KOPT-K1 (cell line): ENCODE results near the gene IWS1.
"Not testable (repeated sequence)": the region's sequence is repeated elsewhere in the genome, so short reads cannot be mapped to it uniquely, and the experiment has no call there.

Source experiments
- H3K27ac ChIP-seq: fragments of 200-600 bp; sonication (generic); 2 replicates; pipeline ENCODE4 v1.5.1; 2016; ENCODE audit warnings: antibody characterized with exemption, mild to moderate bottlenecking, low read depth, low read length; ENCODE audit not compliant: poor library complexity, severe bottlenecking
- H3K36me3 ChIP-seq: fragments of 200-600 bp; sonication (generic); 2 replicates; pipeline ENCODE4 v1.5.1; 2017; ENCODE audit warnings: antibody characterized with exemption, mild to moderate bottlenecking, low read length, moderate library complexity; ENCODE audit not compliant: insufficient read depth
- H3K9me3 ChIP-seq: fragments of 200-600 bp; sonication (generic); 2 replicates; pipeline ENCODE4 v1.5.1; 2017; ENCODE audit warnings: antibody characterized with exemption, low read length, mild to moderate bottlenecking; ENCODE audit not compliant: insufficient read depth, poor library complexity, severe bottlenecking

The IWS1 gene

DNA sequence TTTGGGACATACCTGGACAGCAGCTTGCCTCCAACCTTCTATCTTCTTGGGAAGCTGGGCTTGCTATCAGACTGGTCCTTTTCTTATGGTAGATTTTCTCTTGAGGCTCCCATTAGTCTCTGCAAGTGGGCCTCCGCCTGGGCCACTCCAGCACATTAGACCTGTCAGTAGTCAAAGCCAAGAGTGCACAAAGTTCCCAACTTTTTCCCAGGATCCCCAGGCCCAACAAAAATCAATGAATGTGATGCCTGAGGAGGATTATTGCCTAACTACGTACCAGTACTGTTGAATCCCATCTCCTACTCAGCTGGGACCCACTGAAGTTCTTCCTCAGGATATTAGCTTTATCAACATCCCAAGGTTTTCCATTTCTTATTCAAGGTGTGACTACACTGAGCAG lies 56.3 kb downstream of the IWS1 start:
- peaks cover 30% of the 10 kb centered on the region; the same call in 1 of the 2 replicates for H3K36me3 ChIP-seq
- H3K9me3 ChIP-seq, result no peaks in the 10 kb centered on the region
- H3K27ac ChIP-seq, result no peak overlapping the region

DNA sequence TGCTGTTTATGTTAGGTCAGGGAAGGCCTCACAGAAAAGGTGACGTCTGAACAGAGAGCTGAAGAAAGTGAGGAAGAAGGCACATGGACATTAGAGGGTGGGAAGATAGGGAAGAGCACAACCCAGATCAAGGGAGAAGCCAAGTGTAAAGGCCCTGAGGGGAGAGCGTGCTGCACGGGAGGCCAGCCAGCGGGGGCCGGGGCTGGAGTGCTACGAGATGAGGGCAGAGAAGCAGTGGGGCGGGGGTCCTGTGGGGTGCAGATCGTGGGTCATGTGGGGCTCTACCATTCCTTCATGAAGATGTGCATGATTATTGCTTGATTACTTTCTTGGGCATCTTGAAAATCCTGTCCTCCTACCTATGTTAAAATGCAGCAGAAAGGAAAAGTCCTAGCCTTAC lies 57.2 kb downstream of the IWS1 start:
- no peak overlapping the region for H3K27ac ChIP-seq
- no peaks in the 10 kb centered on the region for H3K9me3 ChIP-seq
- H3K36me3 ChIP-seq, result peaks cover 30% of the 10 kb centered on the region; the same call in 1 of the 2 replicates

DNA sequence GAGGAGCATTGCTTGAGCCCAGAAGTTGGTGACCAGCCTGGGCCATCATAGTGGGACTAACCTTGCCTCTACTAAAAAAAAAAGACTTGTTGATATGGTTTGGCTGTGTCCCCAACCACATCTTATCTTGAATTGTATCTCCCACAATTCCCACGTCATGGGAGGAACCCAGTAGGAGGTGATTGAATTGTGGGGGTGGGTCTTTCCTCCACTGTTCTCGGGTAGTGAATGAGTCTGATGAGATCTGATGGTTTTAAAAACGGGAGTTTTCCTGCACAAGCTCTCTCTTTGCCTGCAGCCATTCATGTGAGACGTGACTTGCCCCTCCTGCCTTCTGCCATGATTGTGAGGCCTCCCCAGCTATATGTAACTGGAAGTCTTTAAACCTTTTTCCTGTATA lies 61.0 kb downstream of the IWS1 start:
- no peaks in the 10 kb centered on the region for H3K9me3 ChIP-seq
- H3K27ac ChIP-seq, result no peak overlapping the region

DNA sequence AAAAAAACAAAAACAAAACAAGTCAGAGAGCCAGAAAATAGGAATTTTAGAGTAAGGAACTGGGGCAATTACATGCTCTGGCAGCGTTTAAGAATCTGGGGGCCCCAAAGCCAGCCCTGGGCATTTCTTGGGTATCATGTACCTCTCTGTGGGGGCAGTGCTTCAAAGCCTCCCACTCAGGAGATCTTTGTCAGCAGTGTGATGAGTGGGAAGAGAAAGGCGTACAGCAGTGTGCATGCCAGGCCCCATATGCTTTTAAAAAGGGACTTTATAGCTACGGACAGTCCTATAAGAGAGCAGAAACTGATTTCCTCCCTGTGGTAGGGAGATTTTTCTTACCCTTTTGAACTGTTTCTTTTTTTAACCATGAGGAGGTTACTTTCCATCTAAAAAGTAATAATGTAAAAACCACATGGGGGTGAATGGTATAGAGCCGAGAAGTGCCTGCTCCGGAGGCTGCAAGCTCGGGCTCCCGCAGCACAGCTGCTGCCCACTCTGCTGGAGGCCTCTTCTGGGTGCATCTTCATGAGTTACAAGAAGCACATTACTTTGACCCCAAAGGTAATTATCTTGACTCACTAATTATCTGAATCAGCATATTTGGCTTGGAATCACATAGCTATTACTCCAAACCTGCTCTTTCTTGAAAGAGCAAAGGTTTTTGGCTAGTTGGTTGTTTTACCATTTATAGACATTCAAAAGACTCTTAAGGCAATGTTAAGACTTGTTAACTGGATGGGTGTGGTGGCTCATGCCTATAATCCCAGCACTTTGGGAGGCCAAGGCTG lies 61.6 kb downstream of the IWS1 start:
- peaks cover 23% of the 10 kb centered on the region; the same call in 1 of the 2 replicates for H3K36me3 ChIP-seq
- H3K9me3 ChIP-seq, result no peaks in the 10 kb centered on the region
- H3K27ac ChIP-seq, result no peak overlapping the region

More for the DNA sequence above, 61.0 kb downstream of the IWS1 start:
- peaks cover 29% of the 10 kb centered on the region; the same call in 1 of the 2 replicates for H3K36me3 ChIP-seq

DNA sequence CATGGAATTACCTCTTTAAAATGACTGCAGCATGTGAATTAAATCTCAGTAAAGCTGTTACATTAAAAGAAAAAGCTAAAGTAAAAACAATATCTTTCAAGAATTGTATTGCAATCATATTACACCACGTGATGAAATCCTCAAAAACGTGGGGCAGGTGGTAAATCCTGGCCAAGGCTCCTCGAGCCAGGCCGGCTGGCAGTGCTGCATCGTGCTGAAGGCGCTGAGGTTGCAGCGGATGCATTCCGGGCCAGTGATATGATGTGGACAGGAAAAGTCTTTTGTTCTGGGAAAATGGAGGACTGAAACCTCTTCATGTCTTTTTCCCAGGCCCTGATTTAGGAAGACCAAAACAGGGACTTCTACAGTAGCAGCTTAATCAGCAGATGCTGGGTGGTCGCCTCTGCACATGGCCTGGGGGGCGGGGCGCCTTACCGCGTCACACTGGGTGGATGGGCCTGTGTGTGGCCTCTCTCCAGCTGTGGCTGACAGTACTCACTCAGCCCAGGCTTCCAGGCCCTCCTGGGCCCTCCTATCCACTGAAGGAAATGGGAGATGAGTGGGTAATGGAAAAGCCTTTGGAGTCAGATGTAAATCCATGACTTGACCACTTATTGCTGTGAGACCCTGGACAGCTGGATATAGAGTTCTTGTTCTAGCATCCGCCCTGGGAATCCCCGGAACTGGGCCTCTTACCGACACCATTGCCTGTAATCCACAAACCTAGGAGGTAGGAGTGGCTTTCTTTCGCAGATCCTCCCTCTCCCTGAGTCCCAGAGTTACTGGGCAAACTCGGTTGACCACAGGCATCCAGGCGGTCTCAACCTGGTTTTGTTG lies 62.9 kb downstream of the IWS1 start:
- Histone ChIP-seq H3K27ac (no peak overlapping the region), H3K36me3 (peaks cover 12% of the 10 kb centered on the region; the same call in 1 of the 2 replicates), H3K9me3 (no peaks in the 10 kb centered on the region)

- H3K9me3 ChIP-seq, result no peaks in the 10 kb centered on the region
- no peak overlapping the region for H3K27ac ChIP-seq
- H3K36me3 ChIP-seq, result peaks cover 7% of the 10 kb centered on the region; the same call in 1 of the 2 replicates
Measured at GRCh38 chr2:127462461-127462860, 63.8 kb downstream of the IWS1 start.

- Histone ChIP-seq H3K36me3 (no peaks in the 10 kb centered on the region; the same call in 1 of the 2 replicates), H3K9me3 (no peaks in the 10 kb centered on the region), H3K27ac (no peak overlapping the region)
Measured at GRCh38 chr2:127456960-127457359, 69.3 kb downstream of the IWS1 start.

DNA sequence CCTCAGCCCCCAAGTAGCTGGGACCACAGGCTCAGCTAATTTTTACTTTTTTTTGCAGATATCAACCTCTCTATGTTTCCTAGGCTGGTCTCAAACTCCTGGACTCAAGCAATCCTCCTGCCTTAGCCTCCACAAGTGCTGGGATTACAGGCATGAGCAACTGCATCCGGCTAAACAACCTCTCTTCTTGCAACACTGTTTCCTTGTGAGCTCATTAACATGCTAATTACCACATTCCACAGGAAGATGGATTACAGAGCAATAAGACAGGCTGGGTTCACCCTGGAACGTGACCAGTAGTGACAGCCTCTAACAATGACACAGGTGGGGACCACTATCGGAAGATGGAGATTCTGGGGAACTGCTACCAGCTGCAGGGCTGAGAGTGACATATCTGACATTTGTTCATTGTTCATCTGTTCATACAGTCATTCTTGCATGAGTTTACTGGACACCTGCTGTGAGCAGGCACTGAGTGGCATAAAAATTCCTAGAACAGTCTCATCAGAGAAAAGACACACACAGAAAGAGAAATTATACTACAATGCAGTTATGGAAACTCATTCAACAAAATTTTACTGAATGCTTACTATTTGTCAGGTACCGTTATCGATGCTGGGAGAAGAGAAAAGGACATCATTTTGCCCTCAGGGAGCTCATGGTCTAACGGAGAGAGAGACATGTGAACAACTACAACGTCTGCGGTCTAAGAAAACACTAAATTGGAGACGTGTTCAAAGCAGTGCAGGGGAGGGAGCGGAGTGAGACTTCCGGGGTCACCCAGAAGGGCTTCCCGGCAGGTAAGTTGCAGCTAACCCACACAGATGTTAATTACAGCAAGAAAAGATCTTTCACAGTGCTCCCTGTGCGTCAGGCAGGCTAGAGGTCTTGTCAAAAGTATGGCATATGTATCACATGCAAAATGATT lies 70.5 kb downstream of the IWS1 start:
- Histone ChIP-seq H3K36me3 (no peaks in the 10 kb centered on the region; the same call in 1 of the 2 replicates), H3K9me3 (no peaks in the 10 kb centered on the region), H3K27ac (no peak overlapping the region)

DNA sequence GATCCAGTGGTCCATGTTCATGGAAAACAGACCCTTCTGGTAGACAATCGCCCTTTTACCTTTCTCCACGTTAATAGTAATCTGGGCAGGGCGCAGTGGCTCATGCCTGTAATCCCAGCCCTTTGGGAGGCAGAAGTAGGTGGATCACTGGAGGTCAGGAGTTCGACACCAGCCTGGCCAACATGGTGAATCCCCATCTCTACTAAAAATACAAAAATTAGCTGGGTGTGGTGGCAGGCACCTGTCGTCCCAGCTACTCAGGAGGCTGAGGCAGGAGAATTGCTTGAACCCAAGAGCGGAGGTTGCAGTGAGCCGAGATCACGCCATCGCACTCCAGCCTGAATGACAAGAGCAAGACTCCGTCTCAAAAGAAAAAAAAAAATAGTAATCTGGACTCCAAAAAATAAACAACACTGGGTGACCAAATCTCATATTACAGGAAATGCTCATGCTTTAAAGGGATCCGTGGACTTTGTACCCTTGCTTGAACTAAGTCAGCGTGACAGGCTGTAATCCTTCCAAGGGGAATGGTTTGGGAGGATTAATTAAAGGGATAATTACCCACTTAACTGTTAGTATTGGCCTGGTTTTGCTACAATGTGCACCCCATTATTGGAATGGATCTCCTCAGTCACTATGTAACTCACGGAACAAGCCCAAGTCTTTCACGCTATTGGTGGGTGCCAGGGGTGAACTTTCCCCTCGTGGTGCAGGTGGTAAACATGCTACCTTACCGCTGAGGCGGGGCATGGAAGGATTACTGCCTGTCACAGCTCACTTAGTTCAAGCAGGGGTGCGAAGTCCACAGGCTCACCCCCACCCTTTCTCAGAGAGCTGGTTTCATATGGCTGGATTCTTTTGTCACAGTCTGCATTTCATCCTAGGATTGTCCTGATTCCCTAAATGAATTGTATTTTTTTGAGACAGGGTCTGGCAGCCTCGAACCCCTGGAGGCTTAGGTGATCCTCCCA lies 71.4 kb downstream of the IWS1 start:
- Histone ChIP-seq H3K36me3 (no peaks in the 10 kb centered on the region; the same call in 1 of the 2 replicates), H3K9me3 (no peaks in the 10 kb centered on the region), H3K27ac (no peak overlapping the region)

DNA sequence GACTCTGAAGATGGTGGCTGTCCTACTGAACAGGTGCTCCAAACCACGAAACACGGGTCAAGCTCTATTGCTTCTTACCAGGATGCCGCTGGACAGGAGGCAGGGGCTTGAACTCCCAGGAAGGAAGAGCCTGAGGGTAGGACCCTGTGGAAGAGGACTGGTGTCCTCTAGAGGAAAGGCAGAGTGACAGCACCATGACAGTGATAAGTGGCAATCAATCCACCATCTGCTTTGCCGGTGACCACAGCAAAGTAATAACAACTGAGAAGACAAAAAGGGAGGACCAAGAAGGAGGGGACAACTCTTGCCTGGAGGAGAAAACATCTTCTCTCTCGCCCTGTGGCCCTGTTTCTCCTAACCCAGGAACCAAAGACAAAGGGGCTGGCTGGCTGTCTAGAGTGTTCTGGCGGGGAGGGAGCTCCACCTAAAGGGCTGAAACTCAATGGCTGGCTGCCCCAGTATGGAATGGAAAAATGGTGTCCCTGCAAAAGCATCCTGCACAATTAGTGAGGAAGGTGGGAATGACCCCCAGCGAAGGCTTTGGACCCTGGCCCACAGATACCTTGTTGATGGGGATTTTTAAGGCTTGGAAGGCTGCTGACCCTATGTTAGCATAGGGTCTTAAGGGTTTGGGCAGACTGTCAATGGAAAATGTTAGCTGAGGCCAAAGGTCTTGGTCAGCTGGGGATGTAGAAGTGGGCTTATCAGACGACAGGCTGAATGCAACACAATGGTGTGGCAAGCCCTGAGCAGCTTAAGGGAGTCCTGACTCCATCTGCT lies 72.7 kb downstream of the IWS1 start:
- no peaks in the 10 kb centered on the region; the same call in 1 of the 2 replicates for H3K36me3 ChIP-seq
- H3K27ac ChIP-seq, result no peak overlapping the region
- H3K9me3 ChIP-seq, result no peaks in the 10 kb centered on the region

- no peaks in the 10 kb centered on the region; the same call in 1 of the 2 replicates for H3K36me3 ChIP-seq
- no peak overlapping the region for H3K27ac ChIP-seq
- no peaks in the 10 kb centered on the region for H3K9me3 ChIP-seq
Measured at GRCh38 chr2:127453013-127453391, 73.3 kb downstream of the IWS1 start.

- H3K36me3 ChIP-seq, H3K27ac ChIP-seq, H3K9me3 ChIP-seq: not testable (repeated sequence)
Measured at GRCh38 chr2:127452423-127452822, 73.9 kb downstream of the IWS1 start.

GRCh38 chr2:127451981-127452380 lies 74.3 kb downstream of the IWS1 start:
- no peaks in the 10 kb centered on the region; the same call in 1 of the 2 replicates for H3K36me3 ChIP-seq
- H3K9me3 ChIP-seq, result no peaks in the 10 kb centered on the region
- no peak overlapping the region for H3K27ac ChIP-seq
